ENCODE measurements around the gene DNAJB12.

DNA sequence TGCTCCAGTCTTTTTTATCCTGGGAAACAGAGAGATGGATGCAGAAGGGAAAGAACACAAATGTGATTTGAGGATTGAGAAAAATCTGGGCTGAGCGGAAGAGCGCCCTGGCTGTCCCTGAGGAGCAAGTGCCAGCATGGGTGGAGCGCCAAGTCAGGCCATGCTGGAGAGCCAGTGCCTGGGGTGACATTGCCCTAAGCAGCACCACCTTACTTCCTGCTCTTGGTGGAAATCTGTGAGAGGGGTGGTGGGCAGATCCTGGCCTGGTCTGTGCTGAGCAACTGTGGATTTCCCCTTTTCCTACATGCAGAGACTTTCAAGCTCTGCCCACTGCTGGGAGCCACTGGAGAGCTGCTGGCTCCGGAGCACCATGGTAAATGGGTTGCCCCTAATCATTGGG, 44.1 kb downstream of the DNAJB12 start:
- TF ChIP-seq, protein P1, sequence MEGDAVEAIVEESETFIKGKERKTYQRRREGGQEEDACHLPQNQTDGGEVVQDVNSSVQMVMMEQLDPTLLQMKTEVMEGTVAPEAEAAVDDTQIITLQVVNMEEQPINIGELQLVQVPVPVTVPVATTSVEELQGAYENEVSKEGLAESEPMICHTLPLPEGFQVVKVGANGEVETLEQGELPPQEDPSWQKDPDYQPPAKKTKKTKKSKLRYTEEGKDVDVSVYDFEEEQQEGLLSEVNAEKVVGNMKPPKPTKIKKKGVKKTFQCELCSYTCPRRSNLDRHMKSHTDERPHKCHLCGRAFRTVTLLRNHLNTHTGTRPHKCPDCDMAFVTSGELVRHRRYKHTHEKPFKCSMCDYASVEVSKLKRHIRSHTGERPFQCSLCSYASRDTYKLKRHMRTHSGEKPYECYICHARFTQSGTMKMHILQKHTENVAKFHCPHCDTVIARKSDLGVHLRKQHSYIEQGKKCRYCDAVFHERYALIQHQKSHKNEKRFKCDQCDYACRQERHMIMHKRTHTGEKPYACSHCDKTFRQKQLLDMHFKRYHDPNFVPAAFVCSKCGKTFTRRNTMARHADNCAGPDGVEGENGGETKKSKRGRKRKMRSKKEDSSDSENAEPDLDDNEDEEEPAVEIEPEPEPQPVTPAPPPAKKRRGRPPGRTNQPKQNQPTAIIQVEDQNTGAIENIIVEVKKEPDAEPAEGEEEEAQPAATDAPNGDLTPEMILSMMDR (IDR thresholded peaks at IDR 0.05), result no peak
- no peak for TF ChIP-seq POLR2A (IDR thresholded peaks at IDR 0.05)
